ENCODE data around the gene MYOZ1.

Gene MYOZ1

DNA sequence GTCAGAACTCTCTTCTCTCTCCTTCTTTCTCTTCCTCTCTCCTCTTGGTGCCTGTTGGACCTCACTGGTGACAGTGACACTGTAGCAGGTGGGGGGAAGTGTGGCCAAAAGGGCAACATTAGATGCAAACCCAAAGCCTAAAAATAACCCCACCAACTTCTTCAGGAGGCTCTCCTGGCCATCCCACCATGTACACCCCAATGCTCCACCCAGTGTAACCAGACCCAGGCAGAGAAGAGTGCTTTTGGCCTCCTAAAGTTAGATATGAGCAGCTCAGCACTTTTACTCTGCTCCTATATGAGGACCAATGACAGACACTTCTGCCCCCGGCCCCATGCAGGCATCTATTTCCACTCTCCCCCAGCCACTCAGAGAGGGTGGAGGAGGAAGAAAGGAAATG is 5.5 kb downstream of the MYOZ1 start:
- TF ChIP-seq EZH2phosphoT487 (conservative IDR thresholded peaks at IDR 0.05; ENCODE audit: low read length) = no peak
- TF ChIP-seq, protein P1, sequence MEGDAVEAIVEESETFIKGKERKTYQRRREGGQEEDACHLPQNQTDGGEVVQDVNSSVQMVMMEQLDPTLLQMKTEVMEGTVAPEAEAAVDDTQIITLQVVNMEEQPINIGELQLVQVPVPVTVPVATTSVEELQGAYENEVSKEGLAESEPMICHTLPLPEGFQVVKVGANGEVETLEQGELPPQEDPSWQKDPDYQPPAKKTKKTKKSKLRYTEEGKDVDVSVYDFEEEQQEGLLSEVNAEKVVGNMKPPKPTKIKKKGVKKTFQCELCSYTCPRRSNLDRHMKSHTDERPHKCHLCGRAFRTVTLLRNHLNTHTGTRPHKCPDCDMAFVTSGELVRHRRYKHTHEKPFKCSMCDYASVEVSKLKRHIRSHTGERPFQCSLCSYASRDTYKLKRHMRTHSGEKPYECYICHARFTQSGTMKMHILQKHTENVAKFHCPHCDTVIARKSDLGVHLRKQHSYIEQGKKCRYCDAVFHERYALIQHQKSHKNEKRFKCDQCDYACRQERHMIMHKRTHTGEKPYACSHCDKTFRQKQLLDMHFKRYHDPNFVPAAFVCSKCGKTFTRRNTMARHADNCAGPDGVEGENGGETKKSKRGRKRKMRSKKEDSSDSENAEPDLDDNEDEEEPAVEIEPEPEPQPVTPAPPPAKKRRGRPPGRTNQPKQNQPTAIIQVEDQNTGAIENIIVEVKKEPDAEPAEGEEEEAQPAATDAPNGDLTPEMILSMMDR (IDR thresholded peaks at IDR 0.05; ENCODE audit: insufficient read depth, low read length, poor library complexity, severe bottlenecking) = no peak
- H3K27ac ChIP-seq (ENCODE audit: low read depth, low read length) = no peak overlapping the region
- H3F3A ChIP-seq (ENCODE audit: insufficient read depth) = no peaks in the 10 kb centered on the region
- no peaks in the 10 kb centered on the region for H3K27me3 ChIP-seq (ENCODE audit: low read length)
- H3K36me3 ChIP-seq (ENCODE audit: low read length) = no peaks in the 10 kb centered on the region
- H3K79me2 ChIP-seq (ENCODE audit: insufficient read depth, low read length) = no peaks in the 10 kb centered on the region
- no peak overlapping the region for H3K4me2 ChIP-seq (ENCODE audit: low read depth, low read length, poor library complexity, severe bottlenecking)
- H3K9me3 ChIP-seq (ENCODE audit: insufficient read depth, low read length) = no peaks in the 10 kb centered on the region
- H4K20me1 ChIP-seq (ENCODE audit: low read depth, low read length) = no peaks in the 10 kb centered on the region
- no peak overlapping the region for H3K4me3 ChIP-seq (ENCODE audit: insufficient read depth, low read length, poor library complexity, severe bottlenecking)
- H3K9ac ChIP-seq (ENCODE audit: low read length) = no peak overlapping the region
- H2AFZ ChIP-seq (ENCODE audit: low read depth, low read length, severe bottlenecking) = no peak overlapping the region
- H3K9me2 ChIP-seq (replicated peaks; ENCODE audit: insufficient read depth, low read length) = no peaks in the 10 kb centered on the region

DNA sequence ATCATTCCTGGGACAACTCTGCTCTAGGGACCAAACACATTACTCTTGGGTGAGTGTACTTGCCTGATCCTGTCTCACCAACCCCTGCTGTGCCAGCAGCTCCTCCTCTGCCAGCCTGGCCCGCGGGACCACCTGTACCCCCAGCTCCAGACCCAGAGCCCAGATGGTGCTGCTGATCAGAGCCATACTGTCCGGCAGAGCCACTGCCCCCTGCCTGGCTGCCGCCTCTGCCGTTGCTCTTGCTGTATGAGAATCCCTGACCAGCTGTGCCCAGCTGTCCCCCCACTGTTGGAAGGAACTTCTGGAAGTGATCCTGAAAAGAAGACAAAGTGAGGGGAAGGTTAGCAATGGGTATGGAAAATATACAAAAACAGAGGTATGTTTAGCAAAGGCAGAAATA is 6.9 kb downstream of the MYOZ1 start:
- Histone ChIP-seq H3K9me3 (ENCODE audit: insufficient read depth, low read length) (no peaks in the 10 kb centered on the region), H3K36me3 (ENCODE audit: low read length) (no peaks in the 10 kb centered on the region), H4K20me1 (ENCODE audit: low read depth, low read length) (no peaks in the 10 kb centered on the region), H3K9ac (ENCODE audit: low read length) (no peak overlapping the region), H3K27me3 (ENCODE audit: low read length) (no peaks in the 10 kb centered on the region), H3K79me2 (ENCODE audit: insufficient read depth, low read length) (no peaks in the 10 kb centered on the region), H2AFZ (ENCODE audit: low read depth, low read length, severe bottlenecking) (no peak overlapping the region), H3K9me2 (replicated peaks; ENCODE audit: insufficient read depth, low read length) (no peaks in the 10 kb centered on the region), H3K4me2 (ENCODE audit: low read depth, low read length, poor library complexity, severe bottlenecking) (no peak overlapping the region), H3K4me3 (ENCODE audit: insufficient read depth, low read length, poor library complexity, severe bottlenecking) (no peak overlapping the region), H3K27ac (ENCODE audit: low read depth, low read length) (no peak overlapping the region), H3F3A (ENCODE audit: insufficient read depth) (no peaks in the 10 kb centered on the region)
- no peak for TF ChIP-seq EZH2phosphoT487 (conservative IDR thresholded peaks at IDR 0.05; ENCODE audit: low read length)
- TF ChIP-seq, protein P1 (IDR thresholded peaks at IDR 0.05; ENCODE audit: insufficient read depth, low read length, poor library complexity, severe bottlenecking) = no peak

GRCh38 chr10:73629165-73629564 is 12.1 kb downstream of the MYOZ1 start:
- H3K27ac ChIP-seq (ENCODE audit: low read depth, low read length) = no peak overlapping the region
- no peaks in the 10 kb centered on the region for H3K9me2 ChIP-seq (replicated peaks; ENCODE audit: insufficient read depth, low read length)
- no peaks in the 10 kb centered on the region for H3K79me2 ChIP-seq (ENCODE audit: insufficient read depth, low read length)
- peaks cover 4% of the 10 kb centered on the region; the same call in 1 of the 2 replicates for H3F3A ChIP-seq (ENCODE audit: insufficient read depth)
- H3K9ac ChIP-seq (ENCODE audit: low read length) = no peak overlapping the region
- H3K9me3 ChIP-seq (ENCODE audit: insufficient read depth, low read length) = no peaks in the 10 kb centered on the region
- no peaks in the 10 kb centered on the region for H3K27me3 ChIP-seq (ENCODE audit: low read length)
- no peaks in the 10 kb centered on the region for H3K36me3 ChIP-seq (ENCODE audit: low read length)
- no peaks in the 10 kb centered on the region for H4K20me1 ChIP-seq (ENCODE audit: low read depth, low read length)
- TF ChIP-seq, protein P1 (IDR thresholded peaks at IDR 0.05; ENCODE audit: insufficient read depth, low read length, poor library complexity, severe bottlenecking) = no peak
- TF ChIP-seq EZH2phosphoT487 (conservative IDR thresholded peaks at IDR 0.05; ENCODE audit: low read length) = no peak
- no peak overlapping the region for H2AFZ ChIP-seq (ENCODE audit: low read depth, low read length, severe bottlenecking)
- H3K4me3 ChIP-seq (ENCODE audit: insufficient read depth, low read length, poor library complexity, severe bottlenecking) = no peak overlapping the region
- no peak overlapping the region for H3K4me2 ChIP-seq (ENCODE audit: low read depth, low read length, poor library complexity, severe bottlenecking)

Measured in SU-DHL-6 (cell line).